Measurements from ENCODE around the gene NSMCE1.
A peak's percentile ranks its signal among the peaks of the same experiment; 100 is the strongest.
"Not testable (repeated sequence)": the region's sequence is repeated elsewhere in the genome, so short reads cannot be mapped to it uniquely, and the experiment has no call there.

NSMCE1 gene

GRCh38 chr16:27209591-27209990 lies 59.0 kb downstream of the NSMCE1 start:
- no peak overlapping the region for H3K4me3 ChIP-seq (ENCODE audit: low read depth, low read length)
- no peak for TF ChIP-seq CTCF (IDR thresholded peaks at IDR 0.05; ENCODE audit: low read depth, low read length)

- H3K4me3 ChIP-seq (ENCODE audit: low read depth, low read length), result no peak overlapping the region
- no peak for TF ChIP-seq CTCF (IDR thresholded peaks at IDR 0.05; ENCODE audit: low read depth, low read length)
Observed at GRCh38 chr16:27208796-27209195, 59.8 kb downstream of the NSMCE1 start.

- no peak for TF ChIP-seq CTCF (IDR thresholded peaks at IDR 0.05; ENCODE audit: low read depth, low read length)
- H3K4me3 ChIP-seq (ENCODE audit: low read depth, low read length), result no peak overlapping the region
Observed at GRCh38 chr16:27208081-27208680, 60.4 kb downstream of the NSMCE1 start.

GRCh38 chr16:27207121-27207520 lies 61.5 kb downstream of the NSMCE1 start:
- H3K4me3 ChIP-seq (ENCODE audit: low read depth, low read length), result not testable (repeated sequence)

- no peak overlapping the region for H3K4me3 ChIP-seq (ENCODE audit: low read depth, low read length)
- no peak for TF ChIP-seq CTCF (IDR thresholded peaks at IDR 0.05; ENCODE audit: low read depth, low read length)
Observed at GRCh38 chr16:27205423-27206065, 63.0 kb downstream of the NSMCE1 start.

GRCh38 chr16:27204312-27204915 lies 64.2 kb downstream of the NSMCE1 start:
- H3K4me3 ChIP-seq (ENCODE audit: low read depth, low read length), result peak overlapping the region; percentile 85
- TF ChIP-seq CTCF (IDR thresholded peaks at IDR 0.05; ENCODE audit: low read depth, low read length), result no peak

- TF ChIP-seq CTCF (IDR thresholded peaks at IDR 0.05; ENCODE audit: low read depth, low read length), result no peak
- H3K4me3 ChIP-seq (ENCODE audit: low read depth, low read length), result peak within 1 kb of the TSS; percentile 85
Observed at GRCh38 chr16:27203507-27204311, 64.9 kb downstream of the NSMCE1 start, which contains the start of gene KDM8. Gene KDM8, plus strand, starts transcription at chr16:27203526. Its CDS starts 6,598 bp downstream, at chr16:27210124.

Data from WI38 (cell line).